ENCODE data around the gene PLAAT4.
"Not testable (repeated sequence)": the region's sequence is repeated elsewhere in the genome, so short reads cannot be mapped to it uniquely, and the experiment has no call there.

The PLAAT4 gene

GRCh38 chr11:63511048-63511748 lies 25.4 kb upstream of the PLAAT4 start:
- DNase-seq = no peak

DNA sequence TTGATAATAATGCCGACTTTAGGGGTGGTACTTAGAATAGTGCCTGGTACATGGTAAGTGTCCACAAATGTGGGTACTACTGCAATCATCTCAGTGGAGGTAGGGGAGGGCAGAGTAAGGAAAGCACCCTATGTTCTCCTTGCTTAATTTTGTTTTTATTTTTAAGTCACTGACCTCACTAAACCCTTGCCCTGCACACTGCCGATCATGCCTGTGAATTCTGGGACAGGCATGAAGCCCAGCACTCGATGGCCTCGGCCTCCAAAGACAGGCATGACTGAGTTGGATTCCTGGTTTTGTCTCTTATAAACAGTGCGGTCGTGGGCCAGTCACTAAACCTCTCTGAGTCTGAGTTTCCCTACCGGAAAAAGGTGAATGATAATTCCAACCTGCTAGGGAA lies 23.8 kb upstream of the PLAAT4 start:
- DNase-seq = no peak

DNA sequence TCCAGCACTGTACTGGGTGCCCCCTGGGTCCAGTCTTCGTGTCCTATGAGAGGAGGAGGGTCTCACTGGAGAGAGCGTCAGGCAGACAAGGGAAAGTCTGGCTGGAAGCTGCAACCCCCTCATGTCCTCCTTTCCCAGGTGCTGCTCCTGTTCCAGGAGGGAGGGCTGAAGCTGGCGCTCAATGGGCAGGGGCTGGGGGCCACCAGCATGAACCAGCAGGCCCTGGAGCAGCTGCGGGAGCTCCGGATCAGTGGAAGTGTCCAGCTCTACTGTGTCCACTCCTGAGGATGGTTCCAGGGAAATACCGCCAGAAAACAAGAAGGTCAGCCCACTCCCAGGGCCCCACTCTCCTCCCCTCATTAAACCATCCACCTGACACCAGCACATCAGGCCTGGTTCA lies 20.5 kb upstream of the PLAAT4 start:
- no peak for DNase-seq

GRCh38 chr11:63517156-63517555 lies 19.5 kb upstream of the PLAAT4 start:
- no peak for DNase-seq

DNA sequence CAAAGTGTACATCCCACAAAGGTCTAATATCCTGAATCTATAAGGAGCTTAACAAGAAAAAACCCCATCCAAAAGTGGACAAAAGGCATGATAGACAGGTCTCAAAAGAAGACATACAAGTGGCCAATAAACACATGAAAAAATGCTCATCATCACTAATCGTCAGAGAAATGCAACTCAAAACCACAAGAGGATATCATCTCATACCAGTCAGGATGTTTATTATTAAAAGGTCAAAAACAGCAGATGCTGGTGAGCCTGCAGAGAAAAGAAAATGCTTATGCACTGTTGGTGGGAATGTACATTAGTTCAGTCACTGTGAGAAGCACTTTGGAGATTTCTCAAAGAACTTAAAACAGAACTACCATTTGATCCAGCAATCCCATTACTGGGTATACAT lies 18.1 kb upstream of the PLAAT4 start:
- DNase-seq = no peak

DNA sequence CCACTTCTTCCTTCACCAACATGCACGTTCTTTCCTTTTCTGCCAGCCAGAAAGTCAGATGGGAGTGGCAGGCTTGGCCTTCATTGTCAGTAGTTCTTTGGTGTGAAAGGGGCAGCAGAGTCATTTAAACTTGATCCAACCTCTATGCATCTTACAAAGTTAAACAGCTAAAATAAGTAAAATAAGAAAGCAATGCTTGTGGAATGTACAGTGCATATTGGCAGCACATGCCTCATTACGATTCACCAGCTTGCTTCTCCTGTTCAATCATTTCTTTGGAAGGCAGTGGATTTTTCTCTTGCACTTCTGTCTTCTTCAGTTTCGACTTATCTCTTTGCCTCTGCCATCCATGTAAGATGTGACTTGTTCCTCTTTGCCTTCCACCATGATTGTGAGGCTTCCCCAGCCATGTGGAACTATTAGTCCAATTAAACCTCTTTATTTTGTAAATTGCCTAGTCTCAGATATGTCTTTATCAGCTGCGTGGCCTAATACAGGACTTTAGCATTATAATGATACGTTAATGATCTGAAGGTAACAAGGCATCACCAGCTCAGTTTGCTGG lies 15.9 kb upstream of the PLAAT4 start:
- DNase-seq = no peak

GRCh38 chr11:63521896-63522295 lies 14.7 kb upstream of the PLAAT4 start:
- no peak for DNase-seq

DNA sequence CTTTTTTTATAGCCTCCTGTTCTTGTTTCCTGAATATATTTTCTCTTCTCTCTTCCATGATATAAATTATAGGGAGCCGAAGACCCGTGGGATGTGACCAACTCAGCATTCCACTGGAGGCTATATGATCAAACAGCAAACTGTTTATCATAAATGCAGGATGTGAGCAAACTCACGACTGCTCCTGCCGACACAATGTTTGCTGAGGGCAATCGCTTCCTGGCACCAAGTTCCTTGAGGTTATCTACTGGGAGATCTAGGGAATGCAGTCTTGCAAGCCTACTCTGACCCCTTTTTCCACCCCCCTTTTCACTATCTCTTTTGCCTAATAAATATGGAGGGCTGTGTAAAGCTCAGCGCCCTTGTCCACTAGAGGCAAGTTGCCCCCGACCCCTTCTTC lies 13.5 kb upstream of the PLAAT4 start:
- no peak for DNase-seq

DNA sequence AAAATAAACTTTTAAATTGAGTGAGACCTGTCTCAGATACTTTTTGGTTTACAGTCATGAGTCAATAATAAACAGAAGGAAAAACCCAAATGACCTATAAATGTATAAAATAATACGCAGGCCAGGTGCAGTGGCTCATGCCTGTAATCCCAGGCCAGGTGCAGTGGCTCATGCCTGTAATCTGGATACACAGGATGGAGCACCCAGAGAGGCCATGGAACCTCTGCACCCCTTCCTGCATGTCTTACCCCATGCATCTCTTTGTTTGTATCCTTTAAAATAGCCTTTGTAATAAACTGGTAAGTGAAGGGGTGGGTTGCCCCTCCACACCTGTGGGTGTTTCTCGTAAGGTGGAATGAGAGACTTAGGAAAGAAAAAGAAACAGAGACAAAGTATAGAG lies 8.9 kb upstream of the PLAAT4 start:
- DNase-seq = no peak

GRCh38 chr11:63528156-63528555 lies 8.5 kb upstream of the PLAAT4 start:
- not testable (repeated sequence) for DNase-seq

- not testable (repeated sequence) for DNase-seq
Observed at GRCh38 chr11:63528729-63529278, 7.8 kb upstream of the PLAAT4 start.

- DNase-seq = not testable (repeated sequence)
Observed at GRCh38 chr11:63529373-63529772, 7.2 kb upstream of the PLAAT4 start.

- DNase-seq = no peak
Observed at GRCh38 chr11:63530021-63530420, 6.6 kb upstream of the PLAAT4 start.

GRCh38 chr11:63531074-63531792 lies 5.4 kb upstream of the PLAAT4 start:
- DNase-seq = not testable (repeated sequence)

DNA sequence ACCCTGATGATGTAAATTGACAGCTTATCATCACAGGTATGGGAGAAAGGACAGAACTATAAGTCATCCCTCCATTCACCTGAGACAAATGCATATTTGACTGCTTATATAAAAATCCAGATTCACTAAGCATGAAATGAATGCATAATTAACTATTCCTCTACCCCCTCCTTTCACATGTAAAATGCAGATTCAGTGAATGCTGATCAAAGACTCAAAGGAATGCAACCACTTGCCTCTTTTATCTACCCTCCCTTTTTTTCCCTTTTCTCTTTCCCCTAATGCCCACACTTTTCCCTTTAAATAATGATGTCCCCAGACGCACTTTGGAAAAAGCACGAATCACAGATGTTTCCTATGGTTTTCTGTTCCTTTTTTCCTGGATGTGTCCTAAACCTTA lies 4.5 kb upstream of the PLAAT4 start:
- no peak for DNase-seq

DNA sequence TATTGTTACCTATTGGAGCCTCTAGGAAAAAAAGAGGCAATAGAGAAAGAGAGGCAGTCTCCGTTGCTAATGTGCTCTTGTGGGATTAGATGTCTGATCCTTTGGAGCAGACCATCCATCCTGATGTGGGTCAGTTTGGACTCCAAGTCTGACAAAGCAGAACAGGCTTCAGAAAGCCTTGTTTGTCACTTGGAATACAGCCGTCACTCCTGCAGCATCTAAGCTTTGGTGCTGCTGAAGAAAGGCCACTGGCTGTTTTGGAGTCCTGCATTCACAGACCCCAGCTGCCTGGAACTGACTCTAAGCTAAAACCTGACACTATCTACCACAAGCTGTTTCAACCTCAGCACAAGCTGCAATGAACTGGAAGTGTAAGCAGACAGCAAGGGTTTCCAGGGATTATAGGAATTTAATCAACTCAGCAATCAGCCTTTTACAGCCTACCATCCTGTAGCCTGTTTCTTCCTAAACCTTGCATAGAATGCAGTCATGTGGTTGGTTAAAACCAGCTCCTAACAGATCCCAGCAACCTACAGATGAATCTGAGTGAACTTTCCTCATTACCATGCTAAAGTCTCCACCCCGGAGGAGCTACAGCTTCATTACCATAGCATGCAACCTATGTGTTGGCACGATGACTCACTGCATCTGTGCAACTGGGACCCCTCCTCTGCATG lies 3.7 kb upstream of the PLAAT4 start:
- peak; percentile 18 for DNase-seq

DNA sequence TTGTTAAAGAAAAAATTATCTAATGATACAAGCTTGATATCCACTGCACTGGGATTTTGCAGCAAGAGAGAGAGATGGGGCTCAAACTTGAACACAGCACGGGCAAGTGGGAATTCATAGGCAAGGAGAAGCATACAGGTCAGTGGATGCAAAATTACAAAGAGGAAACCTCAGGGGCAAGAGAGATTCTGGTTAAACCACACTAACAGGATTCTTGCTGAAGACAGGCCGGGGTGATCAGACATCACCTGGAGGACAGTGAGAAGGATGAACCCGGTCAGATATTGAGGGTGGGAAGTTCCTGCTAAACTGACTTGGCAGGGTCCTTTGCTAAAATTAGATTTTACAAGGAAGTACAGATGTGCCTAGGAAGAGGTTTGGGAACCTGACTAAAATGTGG lies 2.5 kb upstream of the PLAAT4 start:
- DNase-seq = no peak

DNA sequence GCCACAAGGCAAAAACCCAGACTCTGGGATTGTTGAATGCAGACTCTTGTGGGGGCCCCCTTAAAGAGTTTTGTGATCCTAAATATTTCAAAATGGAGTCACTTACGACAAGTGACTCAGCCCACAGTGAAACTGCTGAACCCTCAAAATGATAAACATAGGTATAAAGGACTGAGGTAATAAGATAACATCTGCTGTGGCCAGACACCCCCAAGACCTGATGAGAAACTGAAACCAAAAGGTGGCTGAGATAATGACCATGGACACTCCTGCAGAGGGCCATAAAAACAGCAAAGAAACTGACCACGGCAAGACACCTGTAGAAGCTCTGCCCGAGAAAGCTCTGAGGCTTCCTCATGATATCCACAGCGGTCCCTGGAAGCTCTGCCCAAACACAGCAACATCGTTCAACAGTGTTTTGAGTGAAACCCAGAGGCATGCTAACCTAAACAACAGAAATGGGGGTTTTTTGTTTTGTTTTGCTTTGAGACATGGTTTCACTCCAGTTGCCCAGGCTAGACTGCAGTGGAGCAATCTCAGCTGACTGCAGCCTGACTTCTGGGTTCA lies 1.6 kb upstream of the PLAAT4 start:
- no peak for DNase-seq

GRCh38 chr11:63535734-63536133 lies 874 bp upstream of the PLAAT4 start:
- DNase-seq = no peak

- peak; percentile 78 for DNase-seq
Observed at GRCh38 chr11:63537293-63538101, 889 bp downstream of the PLAAT4 start.

GRCh38 chr11:63542506-63542905 lies 5.9 kb downstream of the PLAAT4 start:
- not testable (repeated sequence) for DNase-seq

DNA sequence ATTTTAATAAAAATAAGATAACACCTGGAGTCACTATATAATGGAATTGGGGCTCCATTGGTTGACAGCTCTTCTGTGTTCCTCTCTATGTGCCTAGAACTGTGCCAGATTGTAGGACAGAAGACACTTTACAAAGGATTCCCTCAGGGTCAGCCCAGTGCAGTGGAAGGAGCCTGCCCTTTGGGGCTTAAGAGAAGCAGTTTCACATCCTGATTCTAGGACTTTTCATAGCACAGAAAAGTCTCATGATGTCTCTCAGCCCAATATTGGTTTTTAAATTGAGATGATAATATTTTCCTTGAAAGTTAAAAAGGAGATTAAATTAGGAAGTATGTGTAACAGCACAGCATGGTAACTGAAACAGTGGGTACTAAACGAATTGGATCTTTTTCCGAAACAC lies 7.1 kb downstream of the PLAAT4 start:
- no peak for DNase-seq
